NCI-H69 (cell line): ENCODE data around the gene AMMECR1L.
"Not testable (repeated sequence)": the region's sequence is repeated elsewhere in the genome, so short reads cannot be mapped to it uniquely, and the experiment has no call there.

Experiments used
- DNase-seq: peaks from one replicate; lab custom pipeline; 2025; lab: John Stamatoyannopoulos, UW

Gene AMMECR1L

GRCh38 chr2:127841466-127842178 is 44.1 kb downstream of the AMMECR1L start:
- DNase-seq: no peak

GRCh38 chr2:127840893-127841292 is 44.9 kb downstream of the AMMECR1L start:
- no peak for DNase-seq

GRCh38 chr2:127834951-127835350 is 50.8 kb downstream of the AMMECR1L start:
- no peak for DNase-seq

DNA sequence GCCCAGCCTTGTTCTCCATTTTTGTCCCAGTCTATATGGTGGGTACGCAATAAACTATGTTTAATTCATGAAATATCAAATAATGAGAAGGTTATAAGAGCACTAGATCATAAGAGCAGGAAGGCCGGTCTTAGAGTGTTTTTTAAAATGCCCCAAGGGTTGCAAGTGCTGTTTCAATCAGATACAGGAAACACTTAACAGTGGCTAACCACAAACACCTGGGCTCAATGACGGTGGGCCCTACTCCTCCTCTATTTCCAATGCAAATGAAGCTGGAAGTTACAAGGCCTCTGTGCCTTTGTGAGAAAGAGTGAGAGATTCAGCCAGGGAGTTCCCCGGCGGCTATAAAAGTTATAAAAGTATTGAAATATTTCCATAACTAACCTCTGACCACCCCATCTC is 55.9 kb downstream of the AMMECR1L start:
- no peak for DNase-seq

GRCh38 chr2:127826708-127827107 is 59.0 kb downstream of the AMMECR1L start:
- DNase-seq: not testable (repeated sequence)

DNA sequence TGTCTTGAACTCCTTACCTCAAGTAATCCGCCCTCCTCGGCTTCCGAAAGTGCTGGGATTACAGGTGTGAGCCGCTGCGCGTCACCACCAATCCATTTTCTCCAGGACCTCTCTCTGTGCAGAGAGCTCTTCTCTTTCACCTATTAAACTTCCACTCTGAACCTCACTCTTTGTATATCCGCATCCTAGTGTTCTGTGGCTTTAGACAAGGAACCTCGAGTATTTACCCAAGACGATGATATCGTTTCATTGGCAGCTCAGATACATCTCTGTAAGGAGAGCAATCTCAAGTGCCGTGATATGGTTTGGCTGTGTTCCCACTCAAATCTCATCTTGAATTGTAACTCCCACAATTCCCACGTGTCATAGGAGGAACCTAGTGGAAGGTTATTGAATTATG is 59.7 kb downstream of the AMMECR1L start:
- no peak for DNase-seq

- DNase-seq: no peak
These were observed 65.6 kb downstream of the AMMECR1L start for GRCh38 chr2:127820080-127820668.

DNA sequence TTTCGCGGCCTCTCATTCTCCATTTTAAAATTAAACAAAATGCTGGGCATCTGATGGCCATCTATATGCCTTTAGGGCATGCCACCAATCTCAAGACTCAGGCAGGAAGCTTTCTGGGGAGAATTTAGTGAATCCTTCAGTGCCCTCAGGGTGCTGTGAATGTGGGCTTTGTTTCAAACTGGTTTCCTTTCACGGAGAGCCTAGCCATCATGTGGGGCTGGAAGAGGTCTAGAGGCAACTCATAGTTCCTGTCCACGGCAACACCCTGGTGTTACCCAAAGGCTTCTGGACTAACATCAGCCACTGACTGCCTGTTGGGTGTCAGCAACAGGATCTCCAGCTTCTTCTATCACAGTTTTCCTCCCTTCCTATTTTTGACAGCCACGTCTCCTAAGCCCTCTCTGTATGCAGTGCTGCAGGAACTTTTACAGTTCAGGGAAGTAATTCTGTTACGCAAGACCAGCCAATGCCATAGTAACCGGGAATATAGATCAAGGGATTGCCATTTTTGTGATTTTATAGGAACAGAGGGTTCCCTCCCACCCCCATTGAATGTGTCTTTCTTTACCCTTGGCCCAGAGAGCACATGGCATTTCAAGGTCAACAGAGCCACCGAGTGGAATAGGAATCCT is 66.8 kb downstream of the AMMECR1L start:
- no peak for DNase-seq

GRCh38 chr2:127818241-127818640 is 67.5 kb downstream of the AMMECR1L start:
- DNase-seq: peak; percentile 21

DNA sequence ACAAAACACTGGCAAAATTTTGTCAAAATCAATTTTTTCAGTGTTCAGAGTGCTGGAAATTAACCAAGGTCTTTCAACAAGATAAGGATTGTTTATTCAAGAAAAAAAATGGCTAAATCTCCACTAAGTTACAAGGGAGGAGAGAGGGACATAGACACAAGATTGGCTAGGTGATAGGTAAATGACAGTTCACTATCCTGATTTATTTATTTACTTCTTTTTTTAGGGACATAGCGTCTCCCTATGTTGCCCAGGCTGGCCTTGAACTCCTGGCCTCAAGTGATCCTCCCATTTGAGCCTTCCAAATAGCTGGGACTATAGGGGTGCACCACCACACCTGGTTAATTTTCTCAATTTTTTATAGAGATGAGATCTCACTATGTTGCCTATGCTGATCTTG is 71.1 kb downstream of the AMMECR1L start:
- DNase-seq: no peak

GRCh38 chr2:127812441-127812840 is 73.3 kb downstream of the AMMECR1L start:
- not testable (repeated sequence) for DNase-seq
